ENCODE data around the gene NEK11.
"Not testable (repeated sequence)": the region's sequence is repeated elsewhere in the genome, so short reads cannot be mapped to it uniquely, and the experiment has no call there.

The NEK11 gene

GRCh38 chr3:131026321-131027151 lies at the start of gene NEK11, which contains the start of gene ASTE1:
NEK11 (plus strand) TSS chr3:131026877; CDS start chr3:131029709, 2,832 bp downstream.
ASTE1 (minus strand) TSS chr3:131026825; CDS start chr3:131025306, 1,519 bp downstream.
- DNase-seq, result peak; percentile 95

- no peak for DNase-seq
Observed at GRCh38 chr3:130979117-130979516, 47.6 kb upstream of the NEK11 start.

DNA sequence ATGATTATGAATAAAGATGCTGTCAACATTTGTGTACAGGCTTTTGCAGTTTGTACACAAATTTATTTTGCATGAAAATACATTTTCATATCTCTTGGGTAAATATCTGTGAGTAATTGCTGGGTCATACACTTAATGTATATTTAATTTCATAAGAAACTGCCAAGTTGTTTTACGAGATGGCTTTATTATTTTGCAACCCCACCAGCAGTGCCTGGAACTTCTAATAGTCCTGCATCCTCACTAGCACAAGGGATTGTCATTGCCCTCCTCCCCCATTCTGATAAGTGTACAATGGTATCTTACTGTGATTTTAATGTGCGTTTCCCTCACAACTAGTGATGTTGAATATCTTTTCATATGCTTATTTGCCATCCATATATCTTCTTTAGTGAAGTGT lies 45.2 kb upstream of the NEK11 start:
- DNase-seq, result no peak

- no peak for DNase-seq
Observed at GRCh38 chr3:130990282-130990681, 36.4 kb upstream of the NEK11 start.

DNA sequence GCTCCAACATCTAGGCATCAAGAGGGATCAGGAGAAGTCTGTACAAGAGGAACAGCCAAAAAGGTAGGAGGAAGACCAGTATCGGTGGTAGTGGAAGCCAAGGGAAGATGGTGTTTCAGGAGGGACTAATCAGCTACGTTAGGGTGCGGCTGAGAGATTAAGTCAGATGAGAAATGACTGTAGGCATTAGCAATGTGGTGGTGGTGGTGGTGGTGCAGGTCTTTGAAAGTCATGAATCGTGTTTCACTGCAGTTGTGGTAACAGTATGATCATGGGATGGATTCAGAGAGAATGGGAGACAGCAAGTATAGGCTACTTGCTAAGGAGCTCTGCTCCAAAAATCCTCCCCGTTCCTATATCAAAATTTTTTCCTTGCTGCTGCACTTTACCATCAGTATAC lies 35.6 kb upstream of the NEK11 start:
- DNase-seq, result no peak

DNA sequence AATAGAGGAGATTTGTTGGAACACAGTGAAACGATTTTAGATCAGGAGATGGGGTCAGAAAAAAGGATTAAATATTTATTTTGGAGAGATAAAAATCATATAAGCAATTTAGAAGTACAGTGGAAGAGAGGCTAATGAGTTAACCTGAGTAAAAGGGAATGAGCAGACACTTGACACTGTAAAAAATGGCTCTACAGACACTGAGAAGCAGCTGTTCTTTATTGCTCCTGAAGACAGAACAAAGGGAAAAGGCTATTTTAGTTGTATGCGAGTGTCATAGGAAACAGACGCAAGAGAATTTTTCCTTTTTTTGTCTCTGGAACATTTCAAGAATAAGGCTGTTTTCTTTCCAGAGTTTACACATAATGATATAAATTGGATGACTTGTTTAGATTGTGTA lies 34.3 kb upstream of the NEK11 start:
- DNase-seq, result no peak

DNA sequence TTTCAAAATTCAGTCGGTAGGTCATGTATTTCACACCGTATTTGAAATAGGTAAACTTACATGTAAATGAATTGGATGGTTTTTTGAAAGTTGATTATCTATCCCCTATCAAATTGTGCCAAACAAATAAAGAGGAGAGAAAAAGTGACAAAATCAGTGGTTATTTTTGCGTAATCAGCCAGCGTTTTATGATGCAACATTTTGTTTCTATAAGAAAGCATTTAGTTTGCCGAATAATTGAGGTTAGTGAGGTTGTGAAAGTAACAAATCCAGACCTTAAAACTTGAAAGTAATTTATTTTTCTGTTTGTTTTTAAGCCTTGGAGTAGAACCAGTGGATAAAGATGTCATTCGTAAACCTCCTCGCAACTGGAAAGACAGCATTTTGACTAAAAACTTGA lies 29.4 kb upstream of the NEK11 start:
- no peak for DNase-seq

DNA sequence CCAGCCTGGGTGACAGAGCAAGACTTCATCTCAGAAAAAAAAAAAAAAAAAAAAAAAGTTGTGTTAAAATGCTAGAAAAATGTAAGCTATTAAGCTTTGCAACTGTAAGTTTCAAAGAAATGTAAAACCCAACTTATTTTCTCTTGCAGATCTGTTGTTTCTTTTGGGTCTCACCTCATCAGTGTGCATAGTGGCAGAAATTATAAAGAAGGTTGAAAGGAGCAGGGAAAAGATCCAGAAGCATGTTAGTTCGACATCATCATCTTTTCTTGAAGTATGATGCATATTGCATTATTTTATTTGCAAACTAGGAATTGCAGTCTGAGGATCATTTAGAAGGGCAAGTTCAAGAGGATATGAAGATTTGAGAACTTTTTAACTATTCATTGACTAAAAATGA lies 25.6 kb upstream of the NEK11 start:
- DNase-seq, result no peak

- no peak for DNase-seq
Observed at GRCh38 chr3:131004603-131005002, 22.1 kb upstream of the NEK11 start.

- no peak for DNase-seq
Observed at GRCh38 chr3:131007256-131007655, 19.4 kb upstream of the NEK11 start.

- DNase-seq, result no peak
Observed at GRCh38 chr3:131007782-131008181, 18.9 kb upstream of the NEK11 start.

- no peak for DNase-seq
Observed at GRCh38 chr3:131008326-131008725, 18.4 kb upstream of the NEK11 start.

GRCh38 chr3:131009698-131010097 lies 17.0 kb upstream of the NEK11 start:
- no peak for DNase-seq

GRCh38 chr3:131018970-131019369 lies 7.7 kb upstream of the NEK11 start:
- no peak for DNase-seq

DNA sequence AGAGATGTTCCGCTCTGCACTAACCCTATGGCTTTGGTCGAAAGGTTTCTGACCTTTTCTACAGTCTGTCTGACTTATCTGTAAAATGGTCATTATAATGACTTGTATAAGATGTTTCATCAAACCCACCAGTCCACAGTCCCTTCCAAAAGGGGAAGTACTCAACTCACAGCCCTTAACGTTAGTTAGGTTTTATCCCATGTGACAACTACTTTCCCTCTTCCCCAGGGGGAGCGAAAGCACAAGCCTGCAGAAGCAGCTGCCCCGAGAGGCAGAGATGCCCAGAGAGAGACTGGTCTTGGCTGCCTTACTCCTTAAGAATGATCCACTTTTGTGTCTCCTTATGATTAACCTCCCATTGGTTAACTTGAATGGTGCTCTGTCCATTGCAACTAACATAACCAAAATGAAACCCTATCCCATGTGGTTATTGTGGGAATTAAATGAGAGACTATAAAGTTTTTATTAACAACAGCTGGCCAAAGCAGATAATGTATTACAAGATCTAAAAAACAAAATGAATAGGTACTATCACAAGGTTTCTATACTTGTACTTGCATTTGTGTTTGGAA lies 6.5 kb upstream of the NEK11 start:
- DNase-seq, result no peak

GRCh38 chr3:131025539-131025938 lies 1.1 kb upstream of the NEK11 start:
- DNase-seq, result no peak

- DNase-seq, result no peak
Observed at GRCh38 chr3:131028844-131029243, 2.2 kb downstream of the NEK11 start.

GRCh38 chr3:131031660-131032059 lies 5.0 kb downstream of the NEK11 start:
- DNase-seq, result no peak

- no peak for DNase-seq
Observed at GRCh38 chr3:131033480-131034080, 6.9 kb downstream of the NEK11 start.

GRCh38 chr3:131036200-131036816 lies 9.6 kb downstream of the NEK11 start:
- no peak for DNase-seq

GRCh38 chr3:131036986-131037385 lies 10.3 kb downstream of the NEK11 start:
- no peak for DNase-seq

DNA sequence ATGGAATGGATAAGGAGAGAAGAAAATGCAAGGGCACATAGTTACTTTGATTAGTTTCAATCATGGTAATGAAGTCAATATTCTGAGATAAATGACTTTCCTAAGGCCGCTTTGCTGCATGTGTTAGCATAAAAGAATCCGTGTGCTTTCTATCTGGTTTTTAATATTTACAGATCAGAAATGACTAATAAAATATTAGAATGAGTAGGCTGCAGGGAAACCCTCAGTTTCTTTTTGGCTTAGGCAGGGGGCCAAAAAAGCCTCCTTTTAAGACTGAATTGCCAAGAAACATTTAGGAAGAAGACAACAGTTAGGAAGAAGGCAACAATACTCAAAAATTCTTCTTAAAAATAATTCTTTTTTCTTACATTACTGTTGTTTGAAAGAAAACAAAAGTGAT lies 11.6 kb downstream of the NEK11 start:
- DNase-seq, result no peak

GRCh38 chr3:131042271-131042985 lies 15.8 kb downstream of the NEK11 start:
- DNase-seq, result not testable (repeated sequence)
